Karpas-422 (cell line): ENCODE measurements around the gene CCDC40. TPM values are rescaled to one million over a fixed set of nuclear protein-coding genes. Genes with fewer than 3 reads are reported as not detected.

Experiments used
- DNase-seq: peaks from one replicate; pipeline ENCODE4 v3.0.0-alpha.2; 2015
- H2AFZ ChIP-seq: fragments of 200-600 bp; sonication (generic); 2 replicates; pipeline ENCODE4 v1.6.1; 2014; ENCODE audit warnings: antibody characterized with exemption, low read length, mixed read lengths
- H3K27ac ChIP-seq: fragments of 200-600 bp; sonication (generic); 2 replicates; pipeline ENCODE4 v1.5.1; 2014; ENCODE audit warnings: mild to moderate bottlenecking, low read length, moderate library complexity
- H3K27me3 ChIP-seq: fragments of 200-600 bp; sonication (generic); 2 replicates; pipeline ENCODE4 v1.6.1; 2014; ENCODE audit warnings: low read length, mixed read lengths
- H3K36me3 ChIP-seq: fragments of 200-600 bp; sonication (generic); 2 replicates; pipeline ENCODE4 v1.6.1; 2014; ENCODE audit warnings: low read length, mixed read lengths; ENCODE audit not compliant: insufficient read depth
- H3K4me1 ChIP-seq: fragments of 200-600 bp; sonication (generic); 2 replicates; pipeline ENCODE4 v1.6.1; 2014; ENCODE audit warnings: mild to moderate bottlenecking, low read length, mixed read lengths
- H3K4me2 ChIP-seq: fragments of 200-600 bp; sonication (generic); 2 replicates; pipeline ENCODE4 v1.6.1; 2014; ENCODE audit warnings: low read length, low read depth, mild to moderate bottlenecking; ENCODE audit not compliant: poor library complexity, severe bottlenecking
- H3K4me3 ChIP-seq: fragments of 200-600 bp; sonication (generic); 2 replicates; pipeline ENCODE4 v1.5.1; 2014; ENCODE audit warnings: mild to moderate bottlenecking, antibody characterized with exemption, low read length, mixed read lengths
- H3K79me2 ChIP-seq: fragments of 200-600 bp; sonication (generic); 2 replicates; pipeline ENCODE4 v1.6.1; 2014; ENCODE audit warnings: mild to moderate bottlenecking, low read length, mixed read lengths
- H3K9ac ChIP-seq: fragments of 200-600 bp; sonication (generic); 2 replicates; pipeline ENCODE4 v1.6.0; 2014; ENCODE audit warnings: low read length
- H3K9me2 ChIP-seq: fragments of 200-600 bp; sonication (generic), shearing (Covaris generic); replicated peaks from 2 replicates; pipeline ENCODE4 v1.6.0; 2014; ENCODE audit warnings: mild to moderate bottlenecking, low read length, moderate library complexity; ENCODE audit not compliant: insufficient read depth
- H3K9me3 ChIP-seq: fragments of 300-700, 200-600 bp; sonication (generic); 2 replicates; pipeline ENCODE4 v1.6.1; 2014; ENCODE audit warnings: low read length, mixed read lengths
- H4K20me1 ChIP-seq: fragments of 200-600 bp; sonication (generic); 2 replicates; pipeline ENCODE4 v1.6.1; 2014; ENCODE audit warnings: mild to moderate bottlenecking, antibody characterized with exemption, low read length, low read depth; ENCODE audit not compliant: insufficient read depth
- total RNA-seq: library from RNA; depleted of rRNA; stranded (reverse); fragments of >200 nt; shearing (Covaris generic); gene quantifications from 2 replicates; pipeline ENCODE4 v1.2.3, GENCODE V29; 2014; ENCODE audit warnings: low replicate concordance

The CCDC40 gene
- total RNA-seq, 1 experiment from 2014 or later = not detected

DNA sequence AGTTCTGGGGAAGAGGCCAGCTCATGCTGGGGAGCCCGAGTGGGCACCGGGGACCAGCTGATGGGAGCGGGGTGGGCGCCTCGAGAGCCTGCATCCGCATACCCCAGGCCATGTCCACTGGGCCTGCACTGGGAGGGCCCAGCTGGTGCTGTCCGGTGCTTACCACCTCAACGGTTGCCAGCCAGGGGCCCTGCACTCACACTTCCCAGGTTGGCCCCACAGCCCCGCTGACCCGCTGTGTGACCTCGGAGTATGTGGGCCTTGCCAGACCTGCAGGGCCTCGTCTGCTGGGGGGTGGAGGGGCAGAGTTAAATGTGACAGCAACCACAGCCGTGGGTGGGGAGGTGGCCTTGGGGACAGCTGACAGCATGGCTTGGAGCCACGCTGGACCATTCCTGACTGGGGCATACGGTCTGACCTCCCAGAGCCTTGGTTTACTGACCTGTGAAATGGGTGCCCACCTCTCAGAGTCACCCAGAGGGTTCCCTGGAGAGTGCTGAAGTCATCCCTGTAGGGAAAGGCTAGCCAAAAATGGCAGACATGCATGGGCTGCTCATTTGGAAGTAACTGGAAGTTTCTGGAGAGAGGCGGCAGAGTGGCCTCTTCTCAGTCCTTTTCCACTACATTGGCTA is 59.5 kb downstream of the CCDC40 start:
- no peaks in the 10 kb centered on the region for H3K36me3 ChIP-seq
- H3K27me3 ChIP-seq = no peaks in the 10 kb centered on the region
- no peak overlapping the region for H3K27ac ChIP-seq
- no peaks in the 10 kb centered on the region for H4K20me1 ChIP-seq
- H3K4me2 ChIP-seq = no peak overlapping the region
- H3K9ac ChIP-seq = no peak overlapping the region
- H3K9me3 ChIP-seq = no peaks in the 10 kb centered on the region
- no peak overlapping the region for H3K4me3 ChIP-seq
- H3K9me2 ChIP-seq = no peaks in the 10 kb centered on the region
- H2AFZ ChIP-seq = no peak overlapping the region
- no peaks in the 10 kb centered on the region for H3K79me2 ChIP-seq
- DNase-seq = no peak
- H3K4me1 ChIP-seq = peaks cover 8% of the 10 kb centered on the region

DNA sequence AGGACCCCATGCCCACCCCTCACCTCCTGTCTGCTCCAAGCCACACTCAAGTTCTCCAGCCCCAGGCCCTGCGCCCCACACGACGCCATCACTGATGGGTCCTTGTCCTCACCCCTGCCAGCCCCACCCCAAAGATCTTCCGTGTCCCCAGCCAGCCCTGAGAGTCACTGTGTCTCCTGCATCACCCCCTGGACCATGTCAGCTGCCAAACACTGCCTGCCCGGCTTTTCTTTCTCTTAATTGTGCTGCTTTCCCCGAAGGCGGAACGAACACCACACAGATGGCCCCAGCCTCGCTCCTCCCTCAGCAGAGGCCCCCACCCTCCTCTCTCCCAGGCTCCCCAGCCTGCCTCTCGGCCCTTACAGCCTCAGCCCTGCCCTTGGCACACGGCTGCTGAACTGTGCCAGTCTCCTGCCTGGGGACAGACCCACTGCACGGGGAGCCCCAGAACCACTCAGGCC is 60.1 kb downstream of the CCDC40 start:
- Histone ChIP-seq H4K20me1 (no peaks in the 10 kb centered on the region), H3K9me3 (no peaks in the 10 kb centered on the region), H3K9me2 (no peaks in the 10 kb centered on the region), H3K9ac (no peak overlapping the region), H3K4me1 (peaks cover 10% of the 10 kb centered on the region), H3K4me2 (no peak overlapping the region), H3K36me3 (no peaks in the 10 kb centered on the region), H2AFZ (no peak overlapping the region), H3K4me3 (no peak overlapping the region), H3K27me3 (no peaks in the 10 kb centered on the region), H3K27ac (no peak overlapping the region), H3K79me2 (no peaks in the 10 kb centered on the region)
- no peak for DNase-seq

DNA sequence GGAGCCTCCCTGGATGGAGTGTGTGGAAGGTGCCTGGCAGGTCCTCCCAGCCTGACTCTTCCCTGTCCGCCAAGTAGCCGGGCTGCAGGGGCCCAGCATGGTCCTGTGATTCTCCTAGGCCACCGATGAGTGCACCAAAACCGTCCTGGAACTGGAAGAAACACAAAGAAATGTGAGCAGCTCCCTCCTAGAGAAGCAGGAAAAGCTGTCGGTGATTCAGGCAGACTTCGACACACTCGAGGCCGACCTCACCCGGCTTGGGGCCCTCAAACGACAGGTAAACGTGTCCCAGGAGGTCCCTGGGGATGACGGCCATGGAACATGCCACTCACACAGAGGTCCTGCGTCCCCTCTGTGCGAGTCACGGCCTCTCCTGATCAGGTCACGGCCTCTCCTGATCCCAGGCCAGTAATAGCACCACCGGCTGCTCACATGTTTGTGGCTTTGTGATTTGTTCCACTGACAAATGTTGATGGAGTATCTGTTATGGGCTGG is 60.7 kb downstream of the CCDC40 start:
- Histone ChIP-seq H3K27ac (no peak overlapping the region), H4K20me1 (no peaks in the 10 kb centered on the region), H3K9me3 (no peaks in the 10 kb centered on the region), H3K4me3 (no peak overlapping the region), H3K36me3 (no peaks in the 10 kb centered on the region), H3K79me2 (no peaks in the 10 kb centered on the region), H3K4me1 (peaks cover 13% of the 10 kb centered on the region), H3K9ac (no peak overlapping the region), H3K4me2 (no peak overlapping the region), H3K27me3 (no peaks in the 10 kb centered on the region), H3K9me2 (no peaks in the 10 kb centered on the region), H2AFZ (no peak overlapping the region)
- DNase-seq = no peak

DNA sequence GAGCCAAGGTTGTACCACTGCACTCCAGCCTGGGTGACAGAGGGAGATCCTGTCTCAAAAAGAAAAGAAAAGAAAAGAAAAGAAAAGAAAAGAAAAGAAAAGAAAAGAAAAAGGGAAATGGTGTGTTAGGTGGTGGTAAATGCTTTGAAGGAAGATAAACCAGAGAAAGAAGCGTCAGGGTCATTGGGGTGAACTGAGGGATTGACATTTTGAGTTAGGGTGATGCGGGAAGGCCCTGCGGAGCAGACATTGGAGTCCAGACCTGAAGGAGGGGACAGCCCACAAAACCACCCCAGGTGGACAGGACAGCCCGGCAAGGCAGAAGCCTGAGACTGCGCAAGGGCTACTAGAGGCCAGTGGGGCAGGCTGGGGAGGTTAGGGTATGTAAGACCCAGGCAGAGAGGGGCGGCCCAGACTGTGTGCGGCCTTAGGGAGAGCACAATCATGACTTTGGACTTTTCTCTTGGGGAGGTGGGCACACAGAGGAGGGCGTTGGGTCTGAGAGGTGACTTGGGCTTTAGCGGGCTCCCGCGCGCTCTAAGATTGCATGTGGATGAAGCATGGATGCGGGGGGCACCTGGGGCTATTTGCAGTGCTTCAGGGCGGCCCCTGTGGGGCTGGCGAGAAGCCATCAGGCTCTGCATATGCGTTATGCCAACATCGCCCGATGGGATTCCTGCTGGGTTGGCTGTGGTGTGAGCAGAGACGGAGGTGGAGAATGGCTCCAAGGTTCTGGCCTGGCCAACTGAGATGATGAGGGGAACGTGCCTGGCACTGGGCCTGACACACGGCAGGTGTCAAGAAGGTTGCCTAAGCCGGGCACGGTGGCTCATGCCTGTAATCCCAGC is 61.6 kb downstream of the CCDC40 start:
- Histone ChIP-seq H3K4me3 (no peak overlapping the region), H3K9me2 (no peaks in the 10 kb centered on the region), H3K9me3 (no peaks in the 10 kb centered on the region), H3K4me1 (peaks cover 17% of the 10 kb centered on the region), H4K20me1 (no peaks in the 10 kb centered on the region), H3K4me2 (no peak overlapping the region), H2AFZ (no peak overlapping the region), H3K79me2 (no peaks in the 10 kb centered on the region), H3K27ac (no peak overlapping the region), H3K9ac (no peak overlapping the region), H3K27me3 (no peaks in the 10 kb centered on the region), H3K36me3 (no peaks in the 10 kb centered on the region)
- DNase-seq = no peak

DNA sequence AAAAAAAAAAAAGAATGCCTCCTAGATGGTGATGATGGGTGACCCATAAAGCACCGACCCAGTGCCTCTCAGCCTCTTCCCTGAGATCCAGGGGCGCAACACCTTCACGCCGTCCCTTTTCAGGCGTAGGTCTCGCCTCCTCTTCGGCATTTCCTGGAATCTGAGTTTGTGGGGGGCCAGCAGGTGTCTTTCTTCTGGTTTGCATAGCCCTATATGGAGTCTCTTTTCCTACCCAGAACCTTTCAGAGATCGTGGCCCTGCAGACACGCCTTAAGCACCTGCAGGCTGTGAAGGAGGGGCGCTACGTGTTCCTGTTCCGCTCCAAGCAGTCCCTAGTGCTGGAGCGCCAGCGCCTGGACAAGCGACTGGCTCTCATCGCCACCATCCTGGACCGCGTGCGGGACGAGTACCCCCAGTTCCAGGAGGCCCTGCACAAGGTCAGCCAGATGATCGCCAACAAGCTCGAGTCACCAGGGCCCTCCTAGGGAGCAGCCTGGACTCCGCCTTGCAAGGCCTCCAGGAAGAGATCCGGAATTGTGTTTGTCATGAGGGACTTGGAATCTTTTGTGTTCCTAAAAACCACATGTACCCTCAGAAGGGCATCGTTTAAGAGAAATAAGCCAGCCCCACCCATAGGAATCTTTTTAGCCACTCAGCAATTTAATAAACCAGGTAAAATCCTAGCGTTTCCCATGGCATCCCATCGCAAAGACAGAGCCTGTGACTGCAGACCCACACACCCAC is 63.0 kb downstream of the CCDC40 start:
- no peak for DNase-seq
- Histone ChIP-seq H3K27ac (no peak overlapping the region), H2AFZ (no peak overlapping the region), H3K4me2 (no peak overlapping the region), H3K4me1 (peaks cover 17% of the 10 kb centered on the region), H3K4me3 (no peak overlapping the region), H3K79me2 (no peaks in the 10 kb centered on the region), H3K9ac (no peak overlapping the region), H3K9me3 (no peaks in the 10 kb centered on the region), H3K9me2 (no peaks in the 10 kb centered on the region), H4K20me1 (no peaks in the 10 kb centered on the region), H3K36me3 (no peaks in the 10 kb centered on the region), H3K27me3 (no peaks in the 10 kb centered on the region)

DNA sequence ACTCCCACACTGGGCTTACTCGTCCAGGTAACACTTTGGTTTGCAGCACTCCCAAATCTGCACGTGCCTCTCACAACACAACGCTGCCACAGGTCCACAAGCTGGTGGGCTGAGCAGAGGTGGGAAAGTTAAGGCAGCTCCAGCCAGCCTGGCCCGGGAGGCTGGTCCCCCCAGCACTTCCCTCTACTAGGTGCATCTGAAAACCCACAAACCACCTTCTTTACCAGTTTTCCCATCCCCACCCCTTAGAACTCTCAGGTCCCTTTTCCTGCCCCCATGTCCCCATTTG is 63.5 kb downstream of the CCDC40 start:
- no peaks in the 10 kb centered on the region for H3K27me3 ChIP-seq
- no peak overlapping the region for H3K4me3 ChIP-seq
- no peak for DNase-seq
- peak overlapping the region; percentile 72; the same call in 1 of the 2 replicates for H2AFZ ChIP-seq
- H3K9me2 ChIP-seq = no peaks in the 10 kb centered on the region
- H3K9ac ChIP-seq = peak overlapping the region; percentile 87; the same call in 1 of the 2 replicates
- H3K9me3 ChIP-seq = no peaks in the 10 kb centered on the region
- H3K36me3 ChIP-seq = no peaks in the 10 kb centered on the region
- no peaks in the 10 kb centered on the region for H3K79me2 ChIP-seq
- H4K20me1 ChIP-seq = no peaks in the 10 kb centered on the region
- H3K27ac ChIP-seq = no peak overlapping the region
- peak overlapping the region; percentile 92 for H3K4me2 ChIP-seq
- H3K4me1 ChIP-seq = peaks cover 17% of the 10 kb centered on the region

DNA sequence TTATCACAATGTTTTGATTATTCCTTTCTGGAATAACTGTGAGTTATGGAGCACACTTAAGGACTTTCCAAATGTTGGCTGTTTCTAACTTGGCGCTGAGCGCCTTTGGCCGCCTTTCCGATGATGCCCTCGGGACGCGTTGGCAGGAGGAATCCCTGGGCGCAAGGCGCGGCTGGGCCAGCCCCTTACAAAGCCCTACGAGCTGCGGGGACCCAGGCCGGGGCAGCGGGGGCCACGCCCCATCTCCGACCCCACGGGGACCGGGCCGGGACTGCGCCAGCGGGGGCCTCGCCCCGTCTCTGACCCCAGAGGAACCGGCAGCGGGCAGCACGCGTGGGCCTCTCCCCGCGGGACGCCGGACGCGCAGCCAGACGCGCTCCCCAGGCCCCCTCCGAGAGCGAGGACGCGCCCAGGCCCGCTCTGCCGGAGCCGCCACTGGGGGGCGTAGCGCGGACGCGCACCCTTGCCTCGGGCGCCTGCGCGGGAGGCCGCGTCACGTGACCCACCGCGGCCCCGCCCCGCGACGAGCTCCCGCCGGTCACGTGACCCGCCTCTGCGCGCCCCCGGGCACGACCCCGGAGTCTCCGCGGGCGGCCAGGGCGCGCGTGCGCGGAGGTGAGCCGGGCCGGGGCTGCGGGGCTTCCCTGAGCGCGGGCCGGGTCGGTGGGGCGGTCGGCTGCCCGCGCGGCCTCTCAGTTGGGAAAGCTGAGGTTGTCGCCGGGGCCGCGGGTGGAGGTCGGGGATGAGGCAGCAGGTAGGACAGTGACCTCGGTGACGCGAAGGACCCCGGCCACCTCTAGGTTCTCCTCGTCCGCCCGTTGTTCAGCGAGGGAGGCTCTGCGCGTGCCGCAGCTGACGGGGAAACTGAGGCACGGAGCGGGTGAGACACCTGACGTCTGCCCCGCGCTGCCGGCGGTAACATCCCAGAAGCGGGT is 64.8 kb downstream of the CCDC40 start, which contains the start of gene GAA:
GAA (plus strand) TSS at position 571 of the 935 bp plus-strand sequence. CDS start 3,006 bp downstream, outside the sequence.
- H3K4me3 ChIP-seq = peak within 1 kb of the TSS; percentile 94
- DNase-seq = peak; percentile 95
- H4K20me1 ChIP-seq = no peaks in the 10 kb centered on the region
- no peaks in the 10 kb centered on the region for H3K9me3 ChIP-seq
- H3K4me1 ChIP-seq = peaks cover 17% of the 10 kb centered on the region
- peak within 1 kb of the TSS; percentile 95 for H3K4me2 ChIP-seq
- no peak within 1 kb of the TSS for H3K27ac ChIP-seq
- H3K79me2 ChIP-seq = no peaks in the 10 kb centered on the region
- peak within 1 kb of the TSS; percentile 85 for H2AFZ ChIP-seq
- no peaks in the 10 kb centered on the region for H3K9me2 ChIP-seq
- H3K36me3 ChIP-seq = no peaks in the 10 kb centered on the region
- no peaks in the 10 kb centered on the region for H3K27me3 ChIP-seq
- H3K9ac ChIP-seq = peak within 1 kb of the TSS; percentile 92
